Sciatic nerve (tissue), 2 donors: ENCODE data around the gene KDM3A. TPM values are rescaled to one million over a fixed set of nuclear protein-coding genes. Genes with fewer than 3 reads are reported as not detected.

Experiments used
- ATAC-seq: fragments of 200-7000 bp; cut with Tn5 transposase; one replicate; pipeline ENCODE4 v1.9.1; 2020; ENCODE audit warnings: mild to moderate bottlenecking, moderate library complexity
- DNase-seq: peaks from one replicate; pipeline ENCODE4 v3.0.0-alpha.2; 2020; ENCODE audit warnings: low spot score
- intact Hi-C: fragments of 100-400 bp; cut with DNase I; formaldehyde crosslinking; loops from one replicate; pipeline ENCODE4 v1.14.2; 2022
- total RNA-seq: library from RNA; stranded (reverse); fragmentation: NEBNext Ultra II Directional; extraction: Animal tissue kit (Norgen Biotek cat#: 25700); gene quantifications from one replicate; pipeline ENCODE4 v1.2.1, GENCODE V29; 2021
- donor health status: DM: no; HTN: no; CAD: no.
- donor health status: DM: no; HTN: no; CAD: no.

Gene KDM3A
- total RNA-seq, 1 donor from 2014 or later, result 70.1 TPM

GRCh38 chr2:86499326-86499725 is 58.2 kb downstream of the KDM3A start:
- intact Hi-C loops, result no loop called here
- DNase-seq (no peak), ATAC-seq (no peak)

- DNase-seq (no peak), ATAC-seq (no peak)
- intact Hi-C loops, result no loop called here
Observed at GRCh38 chr2:86500325-86501083, 59.3 kb downstream of the KDM3A start.

- DNase-seq, result no peak
- no peak for ATAC-seq
- intact Hi-C loops, result no loop called here
Observed at GRCh38 chr2:86507600-86507999, 66.4 kb downstream of the KDM3A start.

GRCh38 chr2:86510436-86510933 is 69.3 kb downstream of the KDM3A start:
- ATAC-seq (no peak), DNase-seq (no peak)
- intact Hi-C loops, result no loop called here

GRCh38 chr2:86512034-86512433 is 70.9 kb downstream of the KDM3A start:
- intact Hi-C loops, result no loop called here
- DNase-seq (no peak), ATAC-seq (no peak)

- intact Hi-C loops, result no loop called here
- ATAC-seq (no peak), DNase-seq (no peak)
Observed at GRCh38 chr2:86512892-86513291, 71.7 kb downstream of the KDM3A start.

- ATAC-seq (no peak), DNase-seq (no peak)
- intact Hi-C loops, result no loop called here
Observed at GRCh38 chr2:86513948-86514660, 72.9 kb downstream of the KDM3A start.

- intact Hi-C loops, result no loop called here
- DNase-seq (no peak), ATAC-seq (peak; percentile 65)
Observed at GRCh38 chr2:86518481-86518880, 77.3 kb downstream of the KDM3A start.

- no peak for ATAC-seq
- no peak for DNase-seq
- intact Hi-C loops, result no loop called here
Observed at GRCh38 chr2:86519349-86519748, 78.2 kb downstream of the KDM3A start.

- DNase-seq (no peak), ATAC-seq (no peak)
- intact Hi-C loops, result no loop called here
Observed at GRCh38 chr2:86520153-86520552, 79.0 kb downstream of the KDM3A start.

- no peak for DNase-seq
- intact Hi-C loops, result no loop called here
- ATAC-seq, result no peak
Observed at GRCh38 chr2:86521922-86522321, 80.8 kb downstream of the KDM3A start.

GRCh38 chr2:86522711-86523110 is 81.5 kb downstream of the KDM3A start:
- DNase-seq (no peak), ATAC-seq (no peak)
- intact Hi-C loops, result no loop called here

- intact Hi-C loops, result no loop called here
- DNase-seq (no peak), ATAC-seq (no peak)
Observed at GRCh38 chr2:86523491-86523890, 82.3 kb downstream of the KDM3A start.

- DNase-seq (no peak), ATAC-seq (no peak)
- intact Hi-C loops, result no loop called here
Observed at GRCh38 chr2:86525421-86526340, 84.5 kb downstream of the KDM3A start.

GRCh38 chr2:86533589-86533988 is 92.4 kb downstream of the KDM3A start:
- ATAC-seq (no peak), DNase-seq (no peak)
- intact Hi-C loops, result no loop called here

- ATAC-seq (no peak), DNase-seq (no peak)
- intact Hi-C loops, result no loop called here
Observed at GRCh38 chr2:86541334-86541733, 100.2 kb downstream of the KDM3A start.
